Calu3 (cell line): ENCODE results near the gene PAIP2B. TPM values are rescaled to one million over a fixed set of nuclear protein-coding genes. Genes with fewer than 3 reads are reported as not detected.

Experiments used
- BruUV-seq: library from RNA; stranded (reverse); fragments of 400-500 nt; replicated peaks from 2 replicates; lab custom pipeline; 2021; lab: Mats Ljungman, UMichigan
- CTCF ChIA-PET: fragments of 300-600 bp; sonication (Branson Sonifier 250); formaldehyde crosslinking; loops from one replicate; lab custom pipeline; 2022; ENCODE audit warnings: antibody characterized with exemption; lab: Charles Lee
- DNase-seq: peaks from one replicate; pipeline ENCODE4 v3.0.0; 2022
- H3K27ac Mint-ChIP-seq: one replicate; pipeline ENCODE4 v1.8.0; 2022; ENCODE audit warnings: mixed read lengths; ENCODE audit not compliant: unreplicated experiment
- H3K27me3 Mint-ChIP-seq: one replicate; pipeline ENCODE4 v1.8.0; 2022; ENCODE audit warnings: mixed read lengths; ENCODE audit not compliant: unreplicated experiment
- H3K36me3 Mint-ChIP-seq: one replicate; pipeline ENCODE4 v1.8.0; 2022; ENCODE audit warnings: mild to moderate bottlenecking, moderate library complexity, mixed read lengths; ENCODE audit not compliant: insufficient read depth, unreplicated experiment
- H3K4me1 Mint-ChIP-seq: one replicate; pipeline ENCODE4 v1.8.0; 2022; ENCODE audit warnings: mild to moderate bottlenecking, low read depth, mixed read lengths; ENCODE audit not compliant: unreplicated experiment
- H3K4me3 Mint-ChIP-seq: one replicate; pipeline ENCODE4 v1.8.0; 2022; ENCODE audit warnings: mild to moderate bottlenecking, low read depth, moderate library complexity, mixed read lengths; ENCODE audit not compliant: unreplicated experiment
- H3K9me3 Mint-ChIP-seq: one replicate; pipeline ENCODE4 v1.8.0; 2022; ENCODE audit warnings: low read depth, mixed read lengths; ENCODE audit not compliant: unreplicated experiment
- CTCF ChIP-seq: fragments of 200-600 bp; IDR thresholded peaks from one replicate; pipeline ENCODE4 v1.8.0; 2022; ENCODE audit warnings: antibody characterized with exemption; ENCODE audit not compliant: unreplicated experiment
- intact Hi-C: fragments of 100-400 bp; cut with micrococcal nuclease; formaldehyde crosslinking; loops from one replicate; pipeline ENCODE4 v1.10.0; 2022; ENCODE audit not compliant: unreplicated experiment
- total RNA-seq: library from RNA; stranded (reverse); gene quantifications from 2 replicates; pipeline ENCODE4 v1.2.3, GENCODE V29; 2022

The PAIP2B gene
- total RNA-seq, 1 experiment from 2014 or later = 3.6 TPM

GRCh38 chr2:71148506-71149063 is 78.3 kb downstream of the PAIP2B start:
- H3K27ac Mint-ChIP-seq = no peak overlapping the region
- H3K4me3 Mint-ChIP-seq = no peak overlapping the region
- DNase-seq = no peak
- no peaks in the 10 kb centered on the region for H3K4me1 Mint-ChIP-seq
- CTCF ChIA-PET = no interaction called here
- H3K27me3 Mint-ChIP-seq = peaks cover 3% of the 10 kb centered on the region
- BruUV-seq = no TSS peak
- no peaks in the 10 kb centered on the region for H3K9me3 Mint-ChIP-seq
- intact Hi-C loops = loop anchor here (5.0 kb wide), 1 partner anchor 126 kb away; no protein-coding TSS in a partner anchor
- TF ChIP-seq CTCF = no peak
- H3K36me3 Mint-ChIP-seq = peaks cover 48% of the 10 kb centered on the region

GRCh38 chr2:71143782-71144181 is 83.1 kb downstream of the PAIP2B start:
- Mint-ChIP-seq H3K4me3 (no peak overlapping the region), H3K27me3 (no peaks in the 10 kb centered on the region), H3K27ac (no peak overlapping the region), H3K9me3 (no peaks in the 10 kb centered on the region), H3K36me3 (peaks cover 60% of the 10 kb centered on the region), H3K4me1 (no peaks in the 10 kb centered on the region)
- no peak for TF ChIP-seq CTCF
- no TSS peak for BruUV-seq
- CTCF ChIA-PET = no interaction called here
- intact Hi-C loops = no loop called here
- DNase-seq = no peak

- H3K27me3 Mint-ChIP-seq = no peaks in the 10 kb centered on the region
- no peaks in the 10 kb centered on the region for H3K9me3 Mint-ChIP-seq
- no peaks in the 10 kb centered on the region for H3K4me1 Mint-ChIP-seq
- no peak for DNase-seq
- H3K27ac Mint-ChIP-seq = no peak overlapping the region
- BruUV-seq = no TSS peak
- intact Hi-C loops = no loop called here
- no peak for TF ChIP-seq CTCF
- peaks cover 46% of the 10 kb centered on the region for H3K36me3 Mint-ChIP-seq
- CTCF ChIA-PET = no interaction called here
- H3K4me3 Mint-ChIP-seq = no peak overlapping the region
These were observed 90.7 kb downstream of the PAIP2B start for GRCh38 chr2:71136174-71136573.

- H3K4me1 Mint-ChIP-seq = no peaks in the 10 kb centered on the region
- H3K27me3 Mint-ChIP-seq = no peaks in the 10 kb centered on the region
- no peak for TF ChIP-seq CTCF
- intact Hi-C loops = no loop called here
- H3K27ac Mint-ChIP-seq = no peak overlapping the region
- peaks cover 35% of the 10 kb centered on the region for H3K36me3 Mint-ChIP-seq
- DNase-seq = no peak
- no peak overlapping the region for H3K4me3 Mint-ChIP-seq
- CTCF ChIA-PET = no interaction called here
- H3K9me3 Mint-ChIP-seq = no peaks in the 10 kb centered on the region
- no TSS peak for BruUV-seq
These were observed 93.3 kb downstream of the PAIP2B start for GRCh38 chr2:71133603-71134002.

Other genes starting within 250 kb of the PAIP2B start
- not detected in 2 replicates for gene ANKRD53, start 248.5 kb downstream of the PAIP2B start, total RNA-seq
- gene TEX261, start 232.2 kb downstream of the PAIP2B start, total RNA-seq = 55.4 and 61.2 TPM in 2 replicates
- 63.2 and 75.0 TPM in 2 replicates for gene NAGK, start 158.5 kb downstream of the PAIP2B start, total RNA-seq
- gene MCEE, start 96.9 kb downstream of the PAIP2B start, total RNA-seq = 16.2 and 18.7 TPM in 2 replicates
- gene MPHOSPH10, start 96.5 kb downstream of the PAIP2B start, total RNA-seq = 54.7 and 67.8 TPM in 2 replicates
- gene ZNF638, start 104.7 kb upstream of the PAIP2B start, total RNA-seq = 127 and 132 TPM in 2 replicates
- 1.4 and 3.2 TPM in 2 replicates for gene DYSF, start 226.5 kb upstream of the PAIP2B start, total RNA-seq